ENCODE results near the gene LURAP1L. TPM values are rescaled to one million over a fixed set of nuclear protein-coding genes. Genes with fewer than 3 reads are reported as not detected.

Gene LURAP1L
- total RNA-seq, 1 donor from 2014 or later, result 1.6 TPM

- intact Hi-C loops (cut with DNase I), result no loop called here
- H3K4me1 ChIP-seq, result peaks cover 0 to 14% of the 10 kb centered on the region in 2 donors
Measured at GRCh38 chr9:12794101-12794799, 19.4 kb downstream of the LURAP1L start.

GRCh38 chr9:12796601-12797000 is 21.8 kb downstream of the LURAP1L start:
- Histone ChIP-seq H3K27ac (no peak overlapping the region), H3K4me1 (peaks cover 0 to 11% of the 10 kb centered on the region in 2 donors), H3K9me3 (no peaks in the 10 kb centered on the region), H3K27me3 (no peaks in the 10 kb centered on the region), H3K4me3 (no peak overlapping the region), H3K36me3 (no peaks in the 10 kb centered on the region)
- intact Hi-C loops (cut with DNase I), result no loop called here
- no peak for TF ChIP-seq CTCF (IDR thresholded peaks at IDR 0.05)
- DNase-seq (ENCODE audit: low spot score in 2 of 2), result no peak

More at GRCh38 chr9:12794101-12794799, 19.4 kb downstream of the LURAP1L start:
- H3K9me3 ChIP-seq, result no peaks in the 10 kb centered on the region
- no peaks in the 10 kb centered on the region for H3K27me3 ChIP-seq
- no peak for TF ChIP-seq CTCF (IDR thresholded peaks at IDR 0.05)
- H3K36me3 ChIP-seq, result no peaks in the 10 kb centered on the region
- no peak overlapping the region for H3K27ac ChIP-seq
- no peak overlapping the region for H3K4me3 ChIP-seq
- DNase-seq (ENCODE audit: low spot score in 2 of 2), result no peak

- no peak for TF ChIP-seq CTCF (IDR thresholded peaks at IDR 0.05)
- intact Hi-C loops (cut with DNase I), result no loop called here
- no peak overlapping the region for H3K27ac ChIP-seq
Measured at GRCh38 chr9:12797037-12797436, 22.2 kb downstream of the LURAP1L start.

GRCh38 chr9:12798066-12798770 is 23.4 kb downstream of the LURAP1L start:
- Histone ChIP-seq H3K27ac (no peak overlapping the region), H3K9me3 (no peaks in the 10 kb centered on the region), H3K27me3 (no peaks in the 10 kb centered on the region), H3K36me3 (no peaks in the 10 kb centered on the region), H3K4me1 (peaks cover 0 to 10% of the 10 kb centered on the region in 2 donors), H3K4me3 (no peak overlapping the region)
- TF ChIP-seq CTCF (IDR thresholded peaks at IDR 0.05), result no peak
- intact Hi-C loops (cut with DNase I), result no loop called here
- no peak for DNase-seq (ENCODE audit: low spot score in 2 of 2)

More at GRCh38 chr9:12797037-12797436, 22.2 kb downstream of the LURAP1L start:
- Histone ChIP-seq H3K4me3 (no peak overlapping the region), H3K27me3 (no peaks in the 10 kb centered on the region), H3K36me3 (no peaks in the 10 kb centered on the region), H3K9me3 (no peaks in the 10 kb centered on the region), H3K4me1 (peaks cover 0 to 11% of the 10 kb centered on the region in 2 donors)
- DNase-seq (ENCODE audit: low spot score in 2 of 2), result no peak

- Histone ChIP-seq H3K4me3 (no peak overlapping the region), H3K27ac (no peak overlapping the region), H3K9me3 (no peaks in the 10 kb centered on the region), H3K4me1 (no peaks in the 10 kb centered on the region), H3K27me3 (no peaks in the 10 kb centered on the region), H3K36me3 (no peaks in the 10 kb centered on the region)
- no peak for DNase-seq (ENCODE audit: low spot score in 2 of 2)
- intact Hi-C loops (cut with DNase I), result no loop called here
- TF ChIP-seq CTCF (IDR thresholded peaks at IDR 0.05), result no peak
Measured at GRCh38 chr9:12801187-12801586, 26.4 kb downstream of the LURAP1L start.
